Iris pigment epithelial cell (primary cell): ENCODE data around the gene SMAD9.

Experiments used
- DNase-seq: peaks from one replicate; pipeline ENCODE4 v3.0.0-alpha.2; 2011; ENCODE audit warnings: low read depth

SMAD9 gene

DNA sequence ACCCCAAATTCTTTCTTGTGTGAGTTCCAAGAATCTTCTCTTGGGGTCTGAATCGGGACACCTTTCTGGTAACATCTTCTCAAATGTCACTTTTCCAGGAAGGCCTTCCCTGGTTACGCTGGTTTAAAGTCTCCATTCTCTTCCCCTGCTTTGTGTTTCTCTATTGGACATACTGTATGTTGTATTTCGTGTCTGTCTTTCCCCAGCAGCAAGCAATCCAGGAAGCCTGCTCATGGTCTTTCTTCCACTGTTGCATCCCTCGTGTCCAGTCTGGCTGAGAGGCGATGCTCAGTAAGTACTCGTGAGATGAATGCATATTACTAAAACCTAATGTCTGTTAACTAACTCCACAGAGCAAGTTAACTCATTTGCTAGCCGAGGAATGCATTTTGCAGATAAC lies 57.3 kb downstream of the SMAD9 start:
- DNase-seq = no peak

DNA sequence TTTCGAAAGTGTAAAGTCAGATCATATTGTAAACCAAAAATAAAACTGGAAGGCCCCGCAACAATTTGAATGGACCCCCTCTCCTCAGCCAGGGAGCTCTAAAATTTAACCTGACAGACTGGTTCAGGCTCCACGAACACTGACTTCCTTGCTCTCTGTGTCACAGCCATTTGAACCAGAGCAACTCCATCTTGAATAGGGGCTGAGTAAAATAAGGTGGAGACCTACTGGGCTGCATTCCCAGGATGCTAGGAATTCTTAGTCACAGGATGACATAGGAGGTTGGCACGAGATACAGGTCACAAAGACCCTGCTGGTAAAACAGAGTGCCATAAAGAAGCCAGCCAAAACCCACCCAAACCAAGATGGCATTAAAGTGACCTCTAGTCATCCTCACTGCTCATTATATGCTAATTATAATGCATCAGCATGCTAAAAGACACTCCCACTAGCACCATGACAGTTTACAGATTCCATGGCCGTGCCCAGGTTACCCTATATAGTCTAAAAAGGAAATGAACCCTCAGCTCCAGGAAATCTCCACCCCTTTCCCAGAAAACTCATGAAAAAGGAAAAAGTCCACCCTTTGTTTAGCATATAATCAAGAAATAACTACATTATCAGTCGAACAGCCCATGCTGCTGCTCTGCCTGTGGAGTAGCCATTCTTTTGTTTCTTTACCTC lies 57.9 kb downstream of the SMAD9 start:
- DNase-seq = no peak

DNA sequence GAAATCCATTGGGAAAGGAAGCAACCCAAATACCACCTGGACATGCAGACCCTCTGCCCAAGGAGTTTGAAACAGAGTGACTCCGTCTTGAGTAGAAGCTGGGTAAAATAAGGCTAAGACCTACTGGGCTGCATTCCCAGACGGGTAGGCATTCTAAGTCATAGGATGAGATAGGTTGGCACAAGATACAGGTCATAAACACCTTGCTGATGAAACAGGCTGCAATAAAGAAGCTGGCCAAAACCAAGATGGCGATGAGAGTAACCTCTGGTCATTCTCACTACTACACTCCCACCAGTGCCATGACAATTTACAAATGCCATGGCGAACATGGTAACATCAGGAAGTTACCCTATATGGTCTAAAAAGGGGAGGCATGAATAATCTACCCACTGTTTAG lies 60.8 kb downstream of the SMAD9 start:
- DNase-seq = no peak

DNA sequence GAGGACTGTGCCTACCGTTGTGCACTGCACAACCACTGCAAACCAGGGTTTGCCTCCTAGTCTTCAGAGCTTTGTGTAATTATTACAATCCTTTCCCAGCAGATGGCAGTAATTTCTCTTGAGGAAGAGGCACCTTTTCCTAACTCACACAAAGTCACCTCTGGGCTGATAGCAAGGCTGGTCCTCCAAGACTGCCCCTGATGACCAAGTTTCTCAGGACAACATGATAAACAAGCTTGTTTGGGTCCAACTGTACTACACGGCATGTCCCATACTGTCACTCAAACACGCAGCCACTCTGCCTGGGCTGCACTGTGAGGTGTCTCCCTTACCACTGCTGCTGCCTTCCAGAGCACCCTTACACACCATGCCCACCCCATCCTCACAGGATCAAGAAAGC lies 61.7 kb downstream of the SMAD9 start:
- DNase-seq = peak; percentile 60

DNA sequence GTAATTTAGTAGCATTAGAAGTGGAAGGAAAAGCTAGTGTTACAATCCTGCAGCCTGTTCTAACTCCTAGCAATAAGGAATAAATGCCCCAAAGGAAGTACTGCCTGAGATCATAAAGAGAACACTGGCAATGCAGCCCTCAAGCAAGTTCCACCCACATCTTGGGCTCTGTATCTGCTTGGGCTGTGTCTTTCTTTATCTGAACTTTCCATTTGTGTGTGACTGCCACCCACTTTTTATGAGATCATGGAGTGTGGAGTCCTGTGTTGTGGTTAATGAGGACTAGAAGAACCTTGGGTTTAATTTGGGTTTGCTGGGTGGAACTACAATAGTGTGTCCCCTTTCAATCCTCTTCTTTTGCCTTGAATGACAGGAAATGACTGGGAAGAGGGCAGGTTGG lies 62.8 kb downstream of the SMAD9 start:
- DNase-seq = no peak

DNA sequence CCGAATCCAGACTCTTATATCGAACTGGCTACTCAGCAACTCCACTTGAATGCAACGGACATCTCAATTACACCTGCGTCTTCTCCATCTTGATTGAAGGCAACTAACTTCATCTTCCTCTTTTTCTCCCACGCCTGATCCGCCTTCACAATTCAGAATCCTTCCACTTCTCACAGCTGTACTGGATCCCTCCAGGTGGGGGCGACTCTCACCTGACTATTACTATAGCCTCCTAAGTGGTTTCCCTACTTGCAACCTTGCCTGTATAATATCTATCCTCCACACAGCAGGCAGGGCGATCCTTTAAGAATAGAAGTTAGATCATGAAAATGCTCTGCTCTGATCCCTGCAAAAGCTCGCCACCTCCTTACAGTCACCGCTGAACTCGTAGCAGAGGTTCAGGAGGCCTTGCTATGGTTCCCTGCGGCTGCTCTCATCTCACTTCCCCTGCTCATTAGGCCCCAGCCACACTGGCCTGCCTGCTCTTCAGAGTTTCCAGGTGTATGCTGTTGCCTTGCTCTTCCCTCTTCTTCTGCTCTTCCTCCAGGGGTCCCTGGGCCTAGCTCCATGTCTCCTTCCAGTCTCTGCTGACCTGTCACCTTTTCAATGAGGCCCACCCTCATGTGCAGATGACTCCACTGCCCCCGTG lies 69.1 kb downstream of the SMAD9 start:
- no peak for DNase-seq

DNA sequence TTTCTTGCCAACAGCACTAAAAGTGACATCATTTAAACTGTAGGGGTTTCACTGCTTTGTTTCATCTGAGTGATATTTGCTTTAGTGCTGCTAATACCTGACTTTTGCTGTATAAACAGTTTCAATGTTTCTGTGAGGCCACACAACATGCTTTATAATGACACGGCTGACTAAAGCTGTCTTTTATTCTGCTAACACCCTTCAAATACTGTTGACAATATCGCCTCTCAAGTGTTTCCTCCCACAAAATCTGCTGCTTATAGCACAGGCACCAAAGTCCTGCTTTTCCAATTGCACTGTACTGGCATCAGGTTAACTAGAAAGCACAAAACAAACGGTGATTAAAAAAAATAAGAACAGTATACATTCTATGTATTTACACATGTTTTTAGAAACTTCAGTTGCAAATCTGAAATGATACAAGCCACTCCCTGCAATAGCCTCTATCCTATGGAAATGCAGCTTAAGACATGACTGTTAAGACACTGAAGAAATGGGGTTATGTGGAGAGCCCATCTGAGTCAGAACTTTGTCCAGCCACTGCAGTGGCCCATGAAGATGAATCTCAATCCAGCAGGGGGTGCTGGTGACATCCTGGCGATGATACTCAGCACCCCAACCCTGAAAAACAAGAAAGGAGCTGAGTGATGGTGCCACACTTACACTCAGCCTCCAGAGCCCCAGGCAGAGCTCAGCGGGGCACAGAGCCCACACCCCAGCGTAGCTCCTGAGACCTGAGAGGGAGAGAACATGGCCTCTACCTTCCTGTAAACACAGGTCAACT lies 71.6 kb downstream of the SMAD9 start:
- DNase-seq = peak; percentile 47

DNA sequence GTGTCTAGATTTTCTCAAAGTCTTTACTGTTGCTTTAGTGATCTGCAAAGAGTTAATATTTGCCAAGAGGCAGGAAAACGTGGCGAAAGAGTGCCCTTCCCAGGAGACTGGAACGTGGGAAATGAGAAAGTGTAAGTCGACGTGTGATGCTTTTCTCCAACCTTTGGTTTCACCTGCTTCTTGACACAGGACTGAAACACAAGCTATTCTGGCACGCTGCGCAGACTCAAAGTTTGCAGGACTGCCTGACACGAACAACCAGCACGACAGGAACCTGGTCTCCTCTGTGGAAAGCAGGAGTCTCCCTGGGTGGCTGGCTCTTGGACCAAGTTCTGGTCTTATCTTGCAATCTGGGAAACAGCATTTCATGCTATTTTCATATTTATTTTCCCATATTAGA lies 72.4 kb downstream of the SMAD9 start:
- DNase-seq = no peak

DNA sequence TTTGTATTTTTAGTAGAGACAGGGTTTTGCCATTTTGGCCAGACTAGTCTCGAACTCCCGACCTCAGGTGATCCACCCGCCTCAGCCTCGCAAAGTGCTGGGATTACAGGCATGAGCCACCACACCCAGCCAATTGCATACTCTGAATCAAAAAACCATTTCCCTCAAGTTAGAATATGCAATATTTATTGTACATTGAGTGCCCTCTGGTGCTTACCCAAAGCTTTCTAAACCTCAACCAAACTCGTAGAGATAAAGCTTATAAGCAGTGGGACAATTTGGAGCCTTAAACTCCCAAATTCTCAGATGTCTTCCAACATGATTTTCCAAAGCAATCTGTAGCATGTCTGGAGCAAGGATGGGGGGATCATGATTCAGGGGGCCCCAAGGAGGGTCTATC lies 78.6 kb downstream of the SMAD9 start:
- peak; percentile 13 for DNase-seq

DNA sequence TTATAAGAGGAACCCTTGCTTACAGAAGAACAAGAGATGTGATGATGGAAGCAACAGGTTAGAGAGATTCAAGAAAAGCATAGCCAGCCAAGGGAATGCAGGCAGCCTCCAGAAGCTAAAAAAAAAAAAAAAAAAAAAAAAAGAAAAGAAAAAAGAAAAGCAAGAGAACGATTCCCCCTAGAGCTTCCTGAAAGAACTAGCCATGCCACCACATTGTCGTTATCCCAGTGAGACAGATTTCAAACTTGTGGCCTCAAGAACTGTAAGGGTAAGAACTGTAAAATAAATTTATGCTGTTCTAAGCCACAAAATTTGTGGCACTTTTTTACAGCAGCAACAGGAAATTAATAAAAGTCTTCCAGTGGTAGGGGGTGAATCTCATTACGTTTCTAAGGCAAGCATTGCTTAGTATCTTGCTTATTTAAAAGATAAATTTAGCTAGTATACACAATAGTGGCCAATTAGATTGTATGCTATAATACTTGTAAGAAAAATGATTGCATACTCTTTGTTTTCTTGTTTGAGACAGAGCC lies 79.3 kb downstream of the SMAD9 start:
- no peak for DNase-seq

DNA sequence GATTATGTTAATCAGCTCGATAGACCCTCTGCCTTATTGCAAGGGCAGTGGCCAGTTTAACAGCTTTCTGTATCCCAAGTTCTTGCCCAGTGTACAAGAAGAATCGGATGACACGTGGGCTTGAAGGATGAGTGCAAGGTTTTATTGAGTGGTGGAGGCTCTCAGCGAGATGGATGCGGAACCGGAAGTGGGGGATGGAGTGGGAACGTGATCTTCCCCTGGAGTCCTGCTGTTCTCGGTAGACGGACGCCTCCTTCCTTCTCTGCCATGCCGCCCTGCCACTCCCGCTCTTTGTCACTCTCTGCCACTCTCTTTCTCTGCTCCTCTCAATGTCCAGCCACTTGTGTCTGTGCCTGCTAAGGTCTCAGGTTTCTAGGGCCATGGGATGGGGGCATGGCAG lies 80.1 kb downstream of the SMAD9 start:
- no peak for DNase-seq

DNA sequence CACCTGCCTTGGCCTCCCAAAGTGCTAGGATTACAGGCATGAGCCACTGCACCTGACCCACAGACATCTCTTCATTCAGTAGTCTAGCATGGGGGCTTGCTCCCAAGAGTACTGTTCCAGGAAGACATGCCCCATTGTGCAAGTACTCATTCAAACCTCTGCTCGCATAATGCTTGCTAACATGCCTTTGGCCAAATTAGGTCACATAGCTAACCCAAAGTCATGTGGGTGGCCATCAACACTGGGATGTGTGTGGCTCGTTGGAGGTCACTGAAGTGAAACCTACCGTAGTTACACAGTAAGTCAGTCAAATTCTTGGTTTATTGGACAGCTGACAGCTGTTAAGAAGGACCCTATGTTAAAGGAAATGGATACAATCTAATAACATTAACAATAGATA lies 80.8 kb downstream of the SMAD9 start:
- DNase-seq = peak; percentile 25

DNA sequence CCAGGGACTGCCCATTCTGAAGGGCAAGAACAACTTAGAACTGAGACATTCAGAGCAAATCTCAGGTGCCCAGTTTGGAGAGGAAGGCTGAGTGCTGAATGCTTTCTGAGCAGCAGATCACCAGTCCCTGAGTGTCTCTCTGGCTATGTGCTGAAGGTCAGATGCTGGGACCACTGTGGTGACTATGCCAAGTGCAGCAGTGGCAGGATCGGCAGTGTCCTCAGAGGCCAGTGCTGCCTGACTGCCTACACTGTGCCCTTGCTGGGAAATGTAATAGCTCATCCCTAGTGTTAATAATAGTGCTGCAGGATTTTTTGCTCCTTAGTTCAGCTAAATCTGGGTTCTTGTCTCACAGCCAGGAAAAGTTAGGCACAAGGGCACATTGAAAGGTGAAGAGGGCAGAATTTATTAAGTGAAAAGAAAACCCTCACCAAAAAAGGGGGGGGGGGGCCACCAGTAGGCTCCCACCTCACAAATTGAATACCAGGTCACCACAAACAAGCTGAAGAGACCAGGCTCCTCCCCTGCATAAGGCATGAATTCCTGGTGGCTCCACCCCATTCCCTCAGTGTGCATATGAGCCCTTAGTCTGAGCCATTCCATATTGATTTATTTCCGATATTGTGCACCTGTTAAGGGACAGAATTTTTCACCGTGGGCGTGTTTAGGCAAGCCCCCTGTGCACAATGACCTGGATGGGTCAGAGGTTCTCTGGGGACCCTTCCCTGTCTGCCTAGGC lies 82.5 kb downstream of the SMAD9 start:
- no peak for DNase-seq

DNA sequence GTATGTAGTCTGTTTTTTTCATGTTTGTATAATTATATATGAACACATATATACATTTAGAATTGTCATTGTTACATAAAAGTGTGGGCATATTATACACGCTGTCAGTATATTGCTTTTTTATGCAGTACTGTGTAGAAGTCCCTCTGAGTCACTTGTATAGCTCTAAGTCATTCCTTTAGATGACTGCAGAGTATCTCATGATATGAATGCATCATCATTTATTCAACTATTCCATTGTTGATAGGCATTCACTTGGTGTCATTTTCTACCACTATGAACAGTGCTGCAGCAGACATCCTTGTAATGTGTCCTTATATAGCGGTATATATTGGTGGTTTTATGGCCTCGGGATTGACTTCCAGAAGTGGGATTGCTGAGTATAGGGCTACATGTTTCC lies 85.7 kb downstream of the SMAD9 start:
- peak; percentile 23 for DNase-seq

DNA sequence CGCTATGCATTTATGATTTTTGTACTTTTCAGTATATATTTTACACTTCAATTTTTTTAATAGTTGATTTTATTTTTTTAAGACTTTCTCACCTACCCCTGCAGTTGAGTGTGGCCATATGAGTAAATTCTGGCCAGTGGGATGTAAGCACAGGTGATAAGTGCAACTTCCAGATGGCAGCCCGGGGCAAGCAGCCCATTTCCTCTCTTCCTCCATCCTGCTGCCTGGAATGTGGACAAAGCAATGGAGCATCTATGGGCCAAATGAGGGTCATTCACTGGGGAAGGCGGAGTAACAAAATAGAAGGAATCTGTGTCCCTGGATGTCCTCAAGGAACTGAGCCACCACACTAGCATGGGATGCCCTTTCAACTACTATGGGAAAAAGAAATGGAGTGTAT lies 88.7 kb downstream of the SMAD9 start:
- no peak for DNase-seq

DNA sequence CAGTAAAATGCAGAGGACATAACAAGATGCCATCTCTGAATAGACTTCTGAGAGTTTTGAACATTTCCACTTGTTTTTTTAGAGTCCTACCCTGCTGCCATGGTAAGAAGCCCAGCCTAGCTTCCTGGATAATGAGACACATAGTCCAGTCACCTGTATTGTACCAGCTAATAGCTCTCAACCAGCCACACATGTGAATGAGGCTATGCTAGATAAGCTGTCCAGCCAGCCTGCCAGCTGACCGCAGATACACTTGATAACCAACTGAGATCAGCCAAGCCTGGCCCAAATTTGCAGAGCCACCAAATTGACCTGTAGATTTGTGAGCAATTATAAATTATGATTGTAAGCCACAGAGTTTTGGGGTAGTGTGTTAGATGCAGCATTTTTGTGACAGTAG lies 90.3 kb downstream of the SMAD9 start:
- DNase-seq = no peak

DNA sequence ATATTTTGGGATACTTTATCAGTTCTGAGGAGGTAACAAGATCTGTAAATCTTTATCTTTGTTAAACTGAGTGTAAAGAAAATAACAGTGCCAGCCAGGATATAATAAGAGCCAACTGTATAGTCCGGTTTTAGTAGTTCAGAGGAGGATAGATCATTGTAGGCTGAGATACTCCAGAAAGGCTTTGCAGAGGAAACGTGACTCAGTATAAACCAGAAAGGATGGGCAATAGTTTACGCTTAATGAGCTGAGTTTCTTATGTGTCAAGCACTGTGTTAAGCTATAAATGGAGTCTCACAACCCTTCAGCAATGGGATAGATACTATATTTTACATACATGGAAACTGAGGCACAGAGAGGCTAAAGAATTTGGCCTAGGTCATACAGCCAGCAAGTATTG lies 97.3 kb downstream of the SMAD9 start:
- DNase-seq = peak; percentile 39

DNA sequence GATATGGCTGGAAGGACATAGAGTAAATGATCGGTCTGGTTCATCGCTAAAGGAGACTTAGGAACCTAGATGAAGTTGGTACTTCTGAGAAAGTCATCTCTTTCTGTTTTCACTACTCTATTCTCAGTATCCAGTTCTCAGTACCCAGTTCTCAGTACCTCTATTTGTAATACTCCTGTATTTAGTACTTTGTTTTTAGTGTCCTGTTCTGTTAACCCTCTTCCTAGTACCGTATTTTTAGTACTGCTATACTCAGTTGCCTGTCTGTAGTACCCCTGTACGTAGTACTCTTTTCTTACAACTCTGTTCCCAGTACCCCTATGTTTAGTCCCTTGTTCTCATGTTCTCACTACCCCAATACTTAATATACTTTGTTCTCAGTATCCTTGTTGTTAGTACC lies 99.8 kb downstream of the SMAD9 start:
- no peak for DNase-seq

DNA sequence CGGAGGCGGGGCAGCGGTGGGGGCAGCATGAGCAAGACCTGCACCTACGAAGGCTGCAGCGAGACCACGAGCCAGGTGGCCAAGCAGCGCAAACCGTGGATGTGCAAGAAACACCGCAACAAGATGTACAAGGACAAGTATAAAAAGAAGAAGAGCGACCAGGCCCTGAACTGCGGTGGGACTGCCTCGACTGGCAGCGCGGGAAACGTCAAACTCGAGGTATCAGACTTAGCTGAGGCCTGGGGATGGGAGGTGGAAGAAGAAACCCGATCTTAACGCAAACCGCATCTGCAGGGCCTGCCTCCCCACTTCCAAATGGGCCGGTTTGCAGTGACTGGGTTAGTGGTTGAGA lies 100.3 kb downstream of the SMAD9 start:
- peak; percentile 47 for DNase-seq

DNA sequence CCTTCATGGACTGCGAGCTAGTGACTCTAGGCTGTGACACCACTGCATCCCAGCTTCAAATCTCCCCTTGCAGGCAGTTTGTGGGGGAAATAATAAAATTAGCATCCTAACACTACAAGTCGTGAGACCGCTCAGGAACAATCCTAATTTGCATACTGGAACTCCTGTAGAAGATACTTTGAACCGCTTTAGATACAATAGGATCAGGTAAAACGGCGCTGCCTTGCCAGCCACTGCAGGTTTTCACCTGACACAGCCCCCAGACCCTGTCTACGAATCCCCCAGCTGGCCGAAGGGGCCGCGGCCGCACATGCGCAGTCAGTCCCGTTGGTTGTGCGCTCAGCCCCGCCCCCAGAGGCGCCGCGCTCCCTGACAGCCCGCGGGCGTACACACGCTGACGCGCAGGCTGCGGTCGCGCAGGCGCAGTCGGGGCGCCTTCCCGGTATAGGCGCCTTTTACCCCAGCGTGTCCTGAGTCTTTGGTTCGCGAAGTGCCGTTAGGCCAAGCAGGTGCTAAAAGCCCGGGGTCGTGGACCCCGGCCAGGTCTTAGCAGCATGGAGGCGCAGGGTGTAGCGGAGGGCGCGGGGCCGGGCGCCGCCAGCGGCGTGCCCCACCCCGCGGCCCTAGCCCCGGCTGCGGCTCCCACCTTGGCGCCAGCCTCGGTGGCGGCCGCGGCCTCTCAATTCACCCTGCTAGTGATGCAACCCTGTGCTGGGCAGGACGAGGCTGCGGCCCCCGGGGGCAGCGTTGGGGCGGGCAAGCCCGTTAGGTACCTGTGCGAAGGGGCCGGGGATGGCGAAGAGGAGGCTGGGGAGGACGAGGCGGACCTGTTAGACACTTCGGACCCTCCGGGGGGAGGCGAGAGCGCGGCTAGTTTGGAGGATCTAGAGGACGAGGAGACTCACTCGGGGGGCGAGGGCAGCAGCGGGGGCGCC lies 101.0 kb downstream of the SMAD9 start, which contains the start of gene RFXAP:
TSS of gene RFXAP (plus strand) at position 419 of the 935 bp plus-strand sequence. CDS start at position 555, 136 bp downstream.
- DNase-seq = peak; percentile 76
